ENCODE results near the gene SRPRB. TPM values are rescaled to one million over a fixed set of nuclear protein-coding genes. Genes with fewer than 3 reads are reported as not detected.

Gene SRPRB
- total RNA-seq, 1 donor from 2014 or later, result 80.9 TPM

GRCh38 chr3:133797396-133798105 is 8.1 kb upstream of the SRPRB start:
- DNase-seq (ENCODE audit: extremely low spot score, unreplicated experiment), result no peak
- H3K27ac Mint-ChIP-seq, result no peak overlapping the region
- H3K4me1 Mint-ChIP-seq (ENCODE audit: unreplicated experiment), result no peaks in the 10 kb centered on the region
- H3K4me3 Mint-ChIP-seq, result no peak overlapping the region
- no peaks in the 10 kb centered on the region for H3K36me3 Mint-ChIP-seq
- peaks cover 4% of the 10 kb centered on the region for H3K9me3 Mint-ChIP-seq
- TF ChIP-seq CTCF (conservative IDR thresholded peaks at IDR 0.05), result no peak
- peaks cover 29% of the 10 kb centered on the region for H3K27me3 Mint-ChIP-seq

GRCh38 chr3:133799794-133800585 is 5.6 kb upstream of the SRPRB start:
- H3K36me3 Mint-ChIP-seq, result no peaks in the 10 kb centered on the region
- TF ChIP-seq CTCF (conservative IDR thresholded peaks at IDR 0.05), result no peak
- H3K27ac Mint-ChIP-seq, result no peak overlapping the region
- H3K4me3 Mint-ChIP-seq, result no peak overlapping the region
- DNase-seq (ENCODE audit: extremely low spot score, unreplicated experiment), result no peak
- peaks cover 1% of the 10 kb centered on the region for H3K4me1 Mint-ChIP-seq (ENCODE audit: unreplicated experiment)
- H3K27me3 Mint-ChIP-seq, result peaks cover 35% of the 10 kb centered on the region
- H3K9me3 Mint-ChIP-seq, result no peaks in the 10 kb centered on the region

- no peak for TF ChIP-seq CTCF (conservative IDR thresholded peaks at IDR 0.05)
- H3K9me3 Mint-ChIP-seq, result no peaks in the 10 kb centered on the region
- H3K4me1 Mint-ChIP-seq (ENCODE audit: unreplicated experiment), result peaks cover 18% of the 10 kb centered on the region
- H3K27me3 Mint-ChIP-seq, result peaks cover 35% of the 10 kb centered on the region
- no peak overlapping the region for H3K27ac Mint-ChIP-seq
- H3K4me3 Mint-ChIP-seq, result no peak overlapping the region
- no peak for DNase-seq (ENCODE audit: extremely low spot score, unreplicated experiment)
- peaks cover 15% of the 10 kb centered on the region for H3K36me3 Mint-ChIP-seq
These were observed 2.1 kb upstream of the SRPRB start for GRCh38 chr3:133803469-133803868.

- Mint-ChIP-seq H3K9me3 (no peaks in the 10 kb centered on the region), H3K27me3 (peaks cover 27% of the 10 kb centered on the region), H3K27ac (peak overlapping the region; percentile 93), H3K4me1 (ENCODE audit: unreplicated experiment) (peaks cover 18% of the 10 kb centered on the region), H3K4me3 (peak overlapping the region; percentile 97), H3K36me3 (peaks cover 20% of the 10 kb centered on the region)
- TF ChIP-seq CTCF (conservative IDR thresholded peaks at IDR 0.05), result no peak
- DNase-seq (ENCODE audit: extremely low spot score, unreplicated experiment), result no peak
These were observed 719 bp upstream of the SRPRB start for GRCh38 chr3:133804896-133805295.

- no peaks in the 10 kb centered on the region for H3K9me3 Mint-ChIP-seq
- H3K27me3 Mint-ChIP-seq, result peaks cover 23% of the 10 kb centered on the region
- peaks cover 18% of the 10 kb centered on the region for H3K4me1 Mint-ChIP-seq (ENCODE audit: unreplicated experiment)
- no peak for DNase-seq (ENCODE audit: extremely low spot score, unreplicated experiment)
- H3K27ac Mint-ChIP-seq, result peak overlapping the region; percentile 93
- peaks cover 25% of the 10 kb centered on the region for H3K36me3 Mint-ChIP-seq
- peak overlapping the region; percentile 97 for H3K4me3 Mint-ChIP-seq
- no peak for TF ChIP-seq CTCF (conservative IDR thresholded peaks at IDR 0.05)
These were observed 272 bp upstream of the SRPRB start for GRCh38 chr3:133805384-133805701.

Measured in type B pancreatic cell (in vitro differentiated cells).